Activated CD4-positive, alpha-beta T cell treated with anti-CD3 and anti-CD28 coated beads, Interleukin-2, amount 10 ng/mL, durations not matched to agents 24 days and 14 days (primary cell): ENCODE data around the gene TRPT1. TPM values are rescaled to one million over a fixed set of nuclear protein-coding genes. Genes with fewer than 3 reads are reported as not detected.
A peak's percentile ranks its signal among the peaks of the same experiment; 100 is the strongest.

Experiments used
- DNase-seq: peaks from one replicate; pipeline ENCODE4 v3.0.0; 2022
- H3K27ac Mint-ChIP-seq: one replicate; pipeline ENCODE4 v1.8.0; 2022; ENCODE audit warnings: mild to moderate bottlenecking, mixed read lengths
- H3K27me3 Mint-ChIP-seq: one replicate; pipeline ENCODE4 v1.8.0; 2022; ENCODE audit warnings: mixed read lengths
- H3K36me3 Mint-ChIP-seq: one replicate; pipeline ENCODE4 v1.8.0; 2022; ENCODE audit warnings: low read depth, mild to moderate bottlenecking, mixed read lengths
- H3K4me1 Mint-ChIP-seq: one replicate; pipeline ENCODE4 v1.8.0; 2021; ENCODE audit warnings: mixed read lengths
- H3K4me3 Mint-ChIP-seq: one replicate; pipeline ENCODE4 v1.8.0; 2022; ENCODE audit warnings: mild to moderate bottlenecking, moderate library complexity, mixed read lengths
- H3K9me3 Mint-ChIP-seq: one replicate; pipeline ENCODE4 v1.8.0; 2021; ENCODE audit warnings: mixed read lengths
- intact Hi-C: fragments of 100-400 bp; cut with micrococcal nuclease; formaldehyde crosslinking; loops from one replicate; pipeline ENCODE4 v1.15.1; 2023
- total RNA-seq: library from RNA; stranded (reverse); gene quantifications from 2 replicates; pipeline ENCODE4 v1.2.3, GENCODE V29; 2022

TRPT1 gene
- total RNA-seq, 1 donor from 2014 or later: 31.7 TPM

- Mint-ChIP-seq H3K36me3 (peaks cover 15% of the 10 kb centered on the region), H3K27ac (peak overlapping the region; percentile 79), H3K27me3 (no peaks in the 10 kb centered on the region), H3K4me3 (peak overlapping the region; percentile 91), H3K9me3 (no peaks in the 10 kb centered on the region), H3K4me1 (peaks cover 40% of the 10 kb centered on the region)
- DNase-seq: peak; percentile 88
- intact Hi-C loops: no loop called here
Observed at GRCh38 chr11:64234647-64235379, 8.8 kb upstream of the TRPT1 start.

- H3K4me3 Mint-ChIP-seq: peak within 1 kb of the TSS; percentile 91
- no peaks in the 10 kb centered on the region for H3K9me3 Mint-ChIP-seq
- peak; percentile 94 for DNase-seq
- H3K36me3 Mint-ChIP-seq: peaks cover 15% of the 10 kb centered on the region
- peak within 1 kb of the TSS; percentile 79 for H3K27ac Mint-ChIP-seq
- peaks cover 43% of the 10 kb centered on the region for H3K4me1 Mint-ChIP-seq
- no peaks in the 10 kb centered on the region for H3K27me3 Mint-ChIP-seq
- intact Hi-C loops: no loop called here
Observed at GRCh38 chr11:64233913-64234586, 8.1 kb upstream of the TRPT1 start, which contains the start of gene VEGFB. Gene VEGFB (plus strand): TSS chr11:64234584. CDS start chr11:64234834, 250 bp downstream.

DNA sequence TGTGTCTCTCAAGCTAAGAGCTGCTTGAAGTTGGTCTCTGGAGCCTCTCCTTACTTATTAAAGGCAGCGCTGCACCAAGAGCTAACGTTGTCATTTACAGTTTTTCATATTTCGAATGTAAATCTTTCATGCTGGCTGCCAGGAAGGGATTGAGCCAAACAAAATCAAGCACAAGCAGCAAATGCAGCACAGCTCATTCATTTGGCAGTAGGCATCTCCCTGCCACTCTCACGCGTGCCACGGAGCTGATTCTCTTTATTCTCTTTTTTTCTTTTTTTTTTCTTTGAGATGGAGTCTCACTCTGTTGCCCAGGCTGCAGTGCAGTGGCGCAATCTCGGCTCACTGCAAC lies 7.0 kb upstream of the TRPT1 start:
- H3K4me1 Mint-ChIP-seq: peaks cover 39% of the 10 kb centered on the region
- DNase-seq: no peak
- no peaks in the 10 kb centered on the region for H3K27me3 Mint-ChIP-seq
- H3K4me3 Mint-ChIP-seq: peak overlapping the region; percentile 67
- peaks cover 9% of the 10 kb centered on the region for H3K36me3 Mint-ChIP-seq
- intact Hi-C loops: no loop called here
- no peaks in the 10 kb centered on the region for H3K9me3 Mint-ChIP-seq
- peak overlapping the region; percentile 37 for H3K27ac Mint-ChIP-seq

- Mint-ChIP-seq H3K36me3 (peaks cover 7% of the 10 kb centered on the region), H3K27ac (no peak overlapping the region), H3K4me3 (peak overlapping the region; percentile 92), H3K27me3 (no peaks in the 10 kb centered on the region), H3K9me3 (no peaks in the 10 kb centered on the region), H3K4me1 (peaks cover 37% of the 10 kb centered on the region)
- no peak for DNase-seq
- intact Hi-C loops: no loop called here
Observed at GRCh38 chr11:64232182-64232966, 6.4 kb upstream of the TRPT1 start.

DNA sequence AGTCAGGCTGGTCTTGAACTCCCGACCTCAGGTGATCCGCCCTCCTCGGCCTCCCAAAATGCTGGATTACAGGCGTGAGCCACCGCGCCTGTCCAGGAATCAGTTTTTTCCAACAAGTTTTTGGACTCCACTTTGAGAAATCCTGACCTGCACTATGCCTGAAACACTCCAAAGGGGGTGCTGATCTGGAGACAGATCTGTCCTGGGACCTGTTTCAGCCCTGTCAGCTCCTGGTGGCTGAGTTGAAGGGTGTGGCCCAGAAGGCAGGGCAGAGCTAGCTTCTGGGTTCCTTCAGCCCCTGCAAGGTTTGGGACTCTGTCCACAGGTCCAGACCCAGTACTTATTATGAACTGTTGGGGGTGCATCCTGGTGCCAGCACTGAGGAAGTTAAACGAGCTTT lies 5.6 kb upstream of the TRPT1 start:
- peaks cover 1% of the 10 kb centered on the region for H3K36me3 Mint-ChIP-seq
- no peak for DNase-seq
- H3K4me3 Mint-ChIP-seq: peak overlapping the region; percentile 92
- peaks cover 36% of the 10 kb centered on the region for H3K4me1 Mint-ChIP-seq
- peak overlapping the region; percentile 48 for H3K27ac Mint-ChIP-seq
- H3K9me3 Mint-ChIP-seq: no peaks in the 10 kb centered on the region
- intact Hi-C loops: no loop called here
- H3K27me3 Mint-ChIP-seq: no peaks in the 10 kb centered on the region

- peak overlapping the region; percentile 53 for H3K27ac Mint-ChIP-seq
- no peaks in the 10 kb centered on the region for H3K9me3 Mint-ChIP-seq
- intact Hi-C loops: loop anchor here (1.0 kb wide), 1 partner anchor 10 kb away; the partner anchor contains the start of gene FKBP2
Observed at GRCh38 chr11:64230985-64231365, 5.0 kb upstream of the TRPT1 start.

DNA sequence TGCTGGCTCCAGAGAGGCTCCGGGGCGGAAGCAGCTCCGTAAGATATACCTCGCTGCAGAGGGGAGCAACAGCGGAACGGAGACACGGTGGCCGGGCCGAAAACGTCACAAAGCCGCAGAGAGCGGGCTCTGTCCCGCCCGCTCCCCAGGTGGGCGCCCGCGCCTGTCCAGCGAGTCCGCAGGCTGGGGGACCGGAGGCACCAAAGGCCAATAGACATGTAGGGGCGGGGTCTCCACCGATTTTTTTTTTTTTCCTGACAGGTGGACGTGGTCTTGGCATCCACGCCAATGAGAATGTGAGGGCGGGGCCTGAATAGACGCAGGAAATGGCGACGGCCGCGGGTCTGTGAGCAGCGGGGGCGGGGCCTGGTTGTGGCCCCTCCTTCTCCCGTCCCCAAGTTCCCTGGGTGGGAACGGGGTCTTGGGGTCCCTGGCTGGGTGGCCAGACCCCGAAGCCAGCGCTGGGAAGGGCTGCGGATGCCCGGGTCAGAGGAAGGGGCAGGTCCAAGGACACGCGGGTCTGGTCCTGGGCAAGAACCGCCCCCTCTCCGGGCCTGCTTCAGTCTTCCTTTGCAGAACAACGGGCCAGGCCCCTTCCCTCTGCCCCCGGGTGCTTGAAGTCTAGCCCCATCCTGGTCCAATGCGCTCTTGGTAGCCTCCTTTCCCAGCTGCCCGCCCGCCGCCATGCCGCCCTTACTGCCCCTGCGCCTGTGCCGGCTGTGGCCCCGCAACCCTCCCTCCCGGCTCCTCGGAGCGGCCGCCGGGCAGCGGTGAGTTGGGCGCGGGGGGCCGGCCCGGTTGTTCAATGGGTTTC lies 4.4 kb upstream of the TRPT1 start, which contains the start of gene DNAJC4:
Gene DNAJC4 (plus strand): TSS at position 378 of the 814 bp plus-strand sequence. CDS start 307 bp downstream, at position 685.
- Mint-ChIP-seq H3K27ac (peak within 1 kb of the TSS; percentile 89), H3K4me1 (peaks cover 33% of the 10 kb centered on the region), H3K9me3 (no peaks in the 10 kb centered on the region), H3K36me3 (peaks cover 1% of the 10 kb centered on the region), H3K27me3 (no peaks in the 10 kb centered on the region), H3K4me3 (peak within 1 kb of the TSS; percentile 92)
- intact Hi-C loops: loop anchor here (1.0 kb wide), 1 partner anchor 11 kb away; the partner anchor contains the start of gene FKBP2
- peak; percentile 98 for DNase-seq

More at GRCh38 chr11:64230985-64231365, 5.0 kb upstream of the TRPT1 start:
- H3K4me1 Mint-ChIP-seq: peaks cover 36% of the 10 kb centered on the region
- DNase-seq: no peak
- peak overlapping the region; percentile 92 for H3K4me3 Mint-ChIP-seq
- peaks cover 1% of the 10 kb centered on the region for H3K36me3 Mint-ChIP-seq
- H3K27me3 Mint-ChIP-seq: no peaks in the 10 kb centered on the region

DNA sequence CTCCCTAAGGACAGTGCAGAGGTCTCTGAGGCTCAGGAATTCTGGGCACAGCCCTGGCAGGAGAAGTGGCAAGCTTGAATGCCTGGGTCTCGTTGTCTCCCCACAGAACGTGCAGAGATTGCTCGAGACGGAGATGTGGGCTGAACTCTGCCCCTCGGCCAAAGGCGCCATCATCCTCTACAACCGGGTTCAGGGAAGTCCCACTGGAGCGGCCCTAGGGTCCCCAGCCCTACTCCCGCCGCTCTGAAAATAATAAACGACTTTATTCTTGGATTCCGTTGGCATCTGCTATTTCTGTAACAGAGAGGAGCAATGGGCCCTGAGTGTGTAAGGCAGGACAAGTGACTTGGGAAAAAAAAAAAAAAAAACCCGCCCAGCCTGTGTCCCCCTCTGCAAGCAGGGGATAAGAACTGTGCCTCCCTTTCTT lies 3.8 kb upstream of the TRPT1 start:
- no peaks in the 10 kb centered on the region for H3K9me3 Mint-ChIP-seq
- peaks cover 38% of the 10 kb centered on the region for H3K4me1 Mint-ChIP-seq
- intact Hi-C loops: loop anchor here (1.0 kb wide), 1 partner anchor 12 kb away; the partner anchor contains the start of gene FKBP2
- peaks cover 4% of the 10 kb centered on the region for H3K36me3 Mint-ChIP-seq
- peak overlapping the region; percentile 92 for H3K4me3 Mint-ChIP-seq
- no peaks in the 10 kb centered on the region for H3K27me3 Mint-ChIP-seq
- DNase-seq: no peak
- H3K27ac Mint-ChIP-seq: peak overlapping the region; percentile 89

GRCh38 chr11:64229090-64229743 lies 3.2 kb upstream of the TRPT1 start:
- H3K27me3 Mint-ChIP-seq: no peaks in the 10 kb centered on the region
- H3K27ac Mint-ChIP-seq: peak overlapping the region; percentile 34
- H3K4me1 Mint-ChIP-seq: peaks cover 39% of the 10 kb centered on the region
- no peaks in the 10 kb centered on the region for H3K9me3 Mint-ChIP-seq
- DNase-seq: no peak
- peaks cover 6% of the 10 kb centered on the region for H3K36me3 Mint-ChIP-seq
- intact Hi-C loops: no loop called here
- peak overlapping the region; percentile 92 for H3K4me3 Mint-ChIP-seq

- intact Hi-C loops: loop anchor here (2.0 kb wide), 1 partner anchor 77 kb away; the partner anchor contains the start of gene ESRRA
- Mint-ChIP-seq H3K27me3 (no peaks in the 10 kb centered on the region), H3K27ac (peak overlapping the region; percentile 81), H3K4me3 (peak overlapping the region; percentile 91), H3K9me3 (no peaks in the 10 kb centered on the region), H3K36me3 (peaks cover 13% of the 10 kb centered on the region), H3K4me1 (peaks cover 34% of the 10 kb centered on the region)
- no peak for DNase-seq
Observed at GRCh38 chr11:64227405-64227956, 1.5 kb upstream of the TRPT1 start.

DNA sequence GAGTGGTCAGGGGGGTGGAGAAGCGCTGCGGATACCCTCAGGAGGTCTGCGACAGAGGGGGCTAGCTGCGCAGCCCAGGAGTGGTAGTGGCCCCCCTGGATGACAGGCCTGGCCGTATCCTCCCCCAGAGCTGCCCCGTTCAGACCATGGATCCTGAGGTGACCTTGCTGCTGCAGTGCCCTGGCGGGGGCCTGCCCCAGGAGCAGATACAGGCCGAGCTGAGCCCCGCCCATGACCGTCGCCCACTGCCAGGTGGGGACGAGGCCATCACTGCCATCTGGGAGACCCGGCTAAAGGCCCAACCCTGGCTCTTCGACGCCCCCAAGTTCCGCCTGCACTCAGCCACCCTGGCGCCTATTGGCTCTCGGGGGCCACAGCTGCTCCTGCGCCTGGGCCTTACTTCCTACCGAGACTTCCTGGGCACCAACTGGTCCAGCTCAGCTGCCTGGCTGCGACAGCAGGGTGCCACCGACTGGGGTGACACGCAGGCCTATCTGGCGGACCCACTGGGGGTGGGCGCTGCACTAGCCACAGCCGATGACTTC lies 593 bp upstream of the TRPT1 start:
- DNase-seq: peak; percentile 90
- Mint-ChIP-seq H3K27ac (peak overlapping the region; percentile 81), H3K4me1 (peaks cover 29% of the 10 kb centered on the region), H3K9me3 (no peaks in the 10 kb centered on the region), H3K27me3 (no peaks in the 10 kb centered on the region), H3K36me3 (peaks cover 15% of the 10 kb centered on the region), H3K4me3 (peak overlapping the region; percentile 91)
- intact Hi-C loops: loop anchor here (1.0 to 2.0 kb wide), 4 partner anchors 15 to 78 kb away; partner anchors contain the start of genes ESRRA, FKBP2 and STIP1
